OCI-LY7 (cell line): ENCODE data around the gene ALDH3B1. TPM values are rescaled to one million over a fixed set of nuclear protein-coding genes. Genes with fewer than 3 reads are reported as not detected.

Experiments used
- BruUV-seq: library from RNA; stranded (reverse); fragments of 400-500 nt; replicated peaks from 2 replicates; lab custom pipeline; 2021; lab: Mats Ljungman, UMichigan
- CTCF ChIA-PET: fragments of 300-600 bp; sonication (Branson Sonifier 250); formaldehyde crosslinking; loops from one replicate; lab custom pipeline; 2022; ENCODE audit warnings: antibody characterized with exemption; ENCODE audit not compliant: unreplicated experiment; lab: Charles Lee
- POLR2A ChIA-PET: fragments of 300-600 bp; sonication (Branson Sonifier 250); formaldehyde crosslinking; loops from one replicate; lab custom pipeline; 2022; ENCODE audit warnings: antibody characterized with exemption; lab: Charles Lee
- DNase-seq: peaks from one replicate; pipeline ENCODE4 v3.0.0-alpha.2; 2015; ENCODE audit warnings: low spot score
- H2AFZ ChIP-seq: fragments of 200-600 bp; sonication (generic), shearing (Covaris generic); 2 replicates; pipeline ENCODE4 v1.6.1; 2014; ENCODE audit warnings: mild to moderate bottlenecking, antibody characterized with exemption, low read length, moderate library complexity
- H3K27ac ChIP-seq: fragments of 200-600 bp; sonication (generic); 2 replicates; pipeline ENCODE4 v1.5.1; 2014; ENCODE audit warnings: mixed run types, low read depth, mild to moderate bottlenecking, moderate library complexity, low read length, inconsistent platforms; ENCODE audit not compliant: poor library complexity, severe bottlenecking
- H3K36me3 ChIP-seq: fragments of 200-600 bp; sonication (generic); 2 replicates; pipeline ENCODE4 v1.6.1; 2014; ENCODE audit warnings: mild to moderate bottlenecking, antibody characterized with exemption, low read length, moderate library complexity, mixed read lengths; ENCODE audit not compliant: insufficient read depth
- H3K4me1 ChIP-seq: fragments of 200-600 bp; sonication (generic); 2 replicates; pipeline ENCODE4 v1.5.1; 2014; ENCODE audit warnings: mild to moderate bottlenecking, low read length; ENCODE audit not compliant: insufficient read depth, poor library complexity, severe bottlenecking
- H3K4me2 ChIP-seq: fragments of 200-600 bp; sonication (generic); 2 replicates; pipeline ENCODE4 v1.6.1; 2014; ENCODE audit warnings: mild to moderate bottlenecking, low read length
- H3K4me3 ChIP-seq: fragments of 200-600 bp; sonication (generic); 2 replicates; pipeline ENCODE4 v1.5.1; 2014; ENCODE audit warnings: mild to moderate bottlenecking, low read depth, low read length; ENCODE audit not compliant: poor library complexity, severe bottlenecking
- H3K79me2 ChIP-seq: fragments of 200-600 bp; sonication (generic); 2 replicates; pipeline ENCODE4 v1.6.1; 2016; ENCODE audit warnings: low read depth, mild to moderate bottlenecking, low read length, moderate library complexity, mixed read lengths; ENCODE audit not compliant: insufficient read depth
- H3K9me2 ChIP-seq: fragments of 200-600 bp; sonication (generic); 2 replicates; pipeline ENCODE4 v1.6.1; 2016; ENCODE audit warnings: mild to moderate bottlenecking, low read length, mixed read lengths; ENCODE audit not compliant: insufficient read depth
- H3K9me3 ChIP-seq: fragments of 200-600 bp; sonication (generic); 2 replicates; pipeline ENCODE4 v1.6.1; 2014; ENCODE audit warnings: mild to moderate bottlenecking, mixed run types, low read length, mixed read lengths
- H4K20me1 ChIP-seq: fragments of 200-600 bp; sonication (generic); 2 replicates; pipeline ENCODE4 v1.6.1; 2014; ENCODE audit warnings: mild to moderate bottlenecking, antibody characterized with exemption, low read length, moderate library complexity, mixed read lengths; ENCODE audit not compliant: insufficient read depth
- EZH2phosphoT487 ChIP-seq: fragments of 200-600 bp; sonication (generic); IDR thresholded peaks from 2 replicates; pipeline ENCODE4 v1.6.1; 2018; ENCODE audit warnings: low read depth, borderline replicate concordance, mild to moderate bottlenecking, mixed run types, antibody characterized with exemption, low read length, moderate library complexity, mixed read lengths
- intact Hi-C: fragments of 100-400 bp; cut with micrococcal nuclease; formaldehyde crosslinking; loops from one replicate; pipeline ENCODE4 v1.10.0; 2022; ENCODE audit not compliant: unreplicated experiment
- total RNA-seq, 2 experiments: library from RNA; depleted of rRNA in 1 of 2; stranded (reverse); fragments of >200 nt in 1 of 2; shearing (Covaris generic) in 1 of 2; gene quantifications; 2 replicates each; pipeline ENCODE4 v1.2.3, GENCODE V29; 2014 to 2022
- TF ChIP-seq, protein P1 (sequence below): fragments of 200-600 bp; sonication (generic); conservative IDR thresholded peaks from 2 replicates; pipeline ENCODE4 v1.5.1; 2014; ENCODE audit warnings: mild to moderate bottlenecking, antibody characterized with exemption, low read length, moderate library complexity, mixed read lengths

The ALDH3B1 gene
- total RNA-seq, 2 experiments from 2014 or later = 0.50 to 0.53 TPM

DNA sequence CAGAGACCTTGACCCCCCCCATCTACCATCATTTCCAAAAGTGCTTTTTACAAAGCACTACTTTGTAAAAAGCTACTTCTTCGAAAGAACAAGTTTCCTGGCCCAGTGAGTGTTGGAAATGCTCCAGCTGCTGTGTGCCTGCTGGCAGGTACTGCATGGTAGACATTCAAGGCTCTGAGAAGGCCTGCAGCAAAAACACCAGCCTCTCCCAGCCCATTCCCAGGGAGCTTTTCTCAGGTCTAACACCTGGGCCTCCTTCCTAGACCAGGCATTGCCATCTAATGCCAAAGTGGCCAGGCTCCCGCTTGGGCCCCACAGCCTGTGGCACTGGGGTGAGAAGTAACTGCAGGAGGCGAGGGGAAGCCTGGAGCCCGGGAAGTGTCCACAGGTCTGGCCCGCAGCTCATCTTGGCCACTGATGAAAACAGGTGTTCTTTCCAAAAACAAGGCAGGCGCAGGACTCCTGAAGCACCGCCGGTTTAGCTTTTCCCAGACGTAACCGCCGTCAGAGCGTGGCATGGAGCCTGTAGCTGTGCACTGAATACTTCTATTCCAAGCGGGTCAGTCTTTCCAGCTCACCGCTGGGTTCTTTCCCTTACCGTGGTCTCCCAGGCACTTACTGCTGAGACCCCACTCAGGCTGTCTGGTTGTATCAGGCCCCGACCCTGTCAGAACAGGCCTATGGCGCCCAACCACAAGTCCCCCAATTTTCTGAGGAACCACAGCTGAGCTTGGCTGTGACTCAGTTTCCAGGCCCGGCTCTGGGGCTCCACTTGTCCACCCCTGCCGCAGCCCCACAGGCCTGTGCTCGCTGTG is 27.5 kb downstream of the ALDH3B1 start:
- Histone ChIP-seq H3K9me3 (no peaks in the 10 kb centered on the region), H3K36me3 (peaks cover 36% of the 10 kb centered on the region), H3K4me3 (no peak overlapping the region), H3K79me2 (peaks cover 21% of the 10 kb centered on the region; the same call in 1 of the 2 replicates), H2AFZ (no peak overlapping the region), H3K4me1 (peaks cover 30% of the 10 kb centered on the region), H3K4me2 (peak overlapping the region; percentile 97), H3K9me2 (no peaks in the 10 kb centered on the region), H3K27ac (peak overlapping the region; percentile 79), H4K20me1 (no peaks in the 10 kb centered on the region)
- ChIA-PET CTCF (no interaction called here), POLR2A (interaction anchor here (1.1 kb wide), 1 partner anchor 230 kb away, joined by 3 read pairs; no protein-coding TSS in a partner anchor)
- TF ChIP-seq EZH2phosphoT487 = no peak
- TF ChIP-seq, protein P1, sequence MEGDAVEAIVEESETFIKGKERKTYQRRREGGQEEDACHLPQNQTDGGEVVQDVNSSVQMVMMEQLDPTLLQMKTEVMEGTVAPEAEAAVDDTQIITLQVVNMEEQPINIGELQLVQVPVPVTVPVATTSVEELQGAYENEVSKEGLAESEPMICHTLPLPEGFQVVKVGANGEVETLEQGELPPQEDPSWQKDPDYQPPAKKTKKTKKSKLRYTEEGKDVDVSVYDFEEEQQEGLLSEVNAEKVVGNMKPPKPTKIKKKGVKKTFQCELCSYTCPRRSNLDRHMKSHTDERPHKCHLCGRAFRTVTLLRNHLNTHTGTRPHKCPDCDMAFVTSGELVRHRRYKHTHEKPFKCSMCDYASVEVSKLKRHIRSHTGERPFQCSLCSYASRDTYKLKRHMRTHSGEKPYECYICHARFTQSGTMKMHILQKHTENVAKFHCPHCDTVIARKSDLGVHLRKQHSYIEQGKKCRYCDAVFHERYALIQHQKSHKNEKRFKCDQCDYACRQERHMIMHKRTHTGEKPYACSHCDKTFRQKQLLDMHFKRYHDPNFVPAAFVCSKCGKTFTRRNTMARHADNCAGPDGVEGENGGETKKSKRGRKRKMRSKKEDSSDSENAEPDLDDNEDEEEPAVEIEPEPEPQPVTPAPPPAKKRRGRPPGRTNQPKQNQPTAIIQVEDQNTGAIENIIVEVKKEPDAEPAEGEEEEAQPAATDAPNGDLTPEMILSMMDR = no peak
- BruUV-seq = no TSS peak
- intact Hi-C loops = loop anchor here (2.0 kb wide), 1 partner anchor 83 kb away; the partner anchor contains the start of gene CHKA
- no peak for DNase-seq

DNA sequence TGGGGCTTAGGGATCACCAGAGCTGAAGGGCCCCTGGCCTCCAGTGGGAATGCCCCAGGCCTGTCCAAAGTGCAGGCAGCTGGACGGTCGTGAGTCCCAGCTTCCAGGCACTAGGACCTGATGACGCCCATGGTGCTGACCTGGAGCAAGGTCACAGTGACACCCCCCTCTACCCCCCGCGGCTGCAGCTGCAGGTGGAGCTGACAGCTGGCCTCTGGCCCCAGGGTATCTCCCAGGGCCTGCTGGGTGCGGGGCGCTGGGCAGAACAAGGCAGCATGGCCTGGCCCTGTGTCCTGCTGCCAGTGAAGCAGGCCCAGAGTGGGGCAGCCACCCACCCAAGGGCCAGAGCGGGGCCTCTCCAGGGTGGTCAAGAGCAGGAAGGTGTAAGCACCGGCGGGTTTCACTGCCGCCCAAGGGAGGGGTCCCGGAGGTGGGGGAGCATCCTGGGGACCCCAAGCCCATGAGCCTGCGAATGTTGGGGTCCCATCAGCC is 28.1 kb downstream of the ALDH3B1 start:
- Histone ChIP-seq H4K20me1 (no peaks in the 10 kb centered on the region), H3K9me3 (no peaks in the 10 kb centered on the region), H3K4me3 (peak overlapping the region; percentile 79), H3K4me2 (peak overlapping the region; percentile 97), H3K79me2 (peaks cover 21% of the 10 kb centered on the region; the same call in 1 of the 2 replicates), H2AFZ (peak overlapping the region; percentile 42; the same call in 1 of the 2 replicates), H3K27ac (peak overlapping the region; percentile 79), H3K9me2 (no peaks in the 10 kb centered on the region), H3K36me3 (peaks cover 37% of the 10 kb centered on the region), H3K4me1 (peaks cover 30% of the 10 kb centered on the region)
- ChIA-PET POLR2A (interaction anchor here (0.6 to 1.2 kb wide), 4 partner anchors 8 to 557 kb away, joined by 3 to 5 read pairs (median 4); partner anchors contain the start of gene NDUFS8), CTCF (interaction anchor here (0.5 kb wide), 1 partner anchor 28 kb away, joined by 5 read pairs; the partner anchor contains the start of gene ALDH3B1)
- no TSS peak for BruUV-seq
- DNase-seq = peak; percentile 27
- TF ChIP-seq EZH2phosphoT487 = no peak
- TF ChIP-seq, protein P1 = no peak
- intact Hi-C loops = loop anchor here (2.0 kb wide), 1 partner anchor 83 kb away; the partner anchor contains the start of gene CHKA
